ENCODE results near the gene LIMS2. TPM values are rescaled to one million over a fixed set of nuclear protein-coding genes. Genes with fewer than 3 reads are reported as not detected.

Gene LIMS2
- total and polyA plus RNA-seq, 2 experiments from 2014 or later: 1.6 to 3.5 TPM

GRCh38 chr2:127695491-127696472 is 20.5 kb upstream of the LIMS2 start:
- H3K27ac ChIP-seq (ENCODE audit: low read depth): no peak overlapping the region
- peaks cover 13% of the 10 kb centered on the region for H3K36me3 Mint-ChIP-seq (ENCODE audit: low read depth)
- H3K4me3 ChIP-seq: peak overlapping the region; percentile 51
- H3K36me3 ChIP-seq (ENCODE audit: insufficient read depth): 0 out of 2 replicates have a peak, but pooled peaks cover 4% of the 10 kb centered on the region
- H3K4me1 Mint-ChIP-seq: peaks cover 13% of the 10 kb centered on the region
- no peak overlapping the region for H3K27ac Mint-ChIP-seq
- DNase-seq (ENCODE audit: low spot score): peak; percentile 82
- H4K20me1 ChIP-seq (replicated peaks; ENCODE audit: insufficient read depth): no peaks in the 10 kb centered on the region
- peaks cover 7% of the 10 kb centered on the region for H3K4me1 ChIP-seq (ENCODE audit: insufficient read depth)
- TF ChIP-seq CREB1 (CRISPR knock-in tag; IDR thresholded peaks at IDR 0.05; ENCODE audit: low read depth) (0 out of 2 replicates have a peak, but pooled peaks have one; percentile 46), ETS1 (IDR thresholded peaks at IDR 0.05) (no peak), ZNF462 (CRISPR knock-in tag; IDR thresholded peaks at IDR 0.05) (no peak), EZH2phosphoT487 (IDR thresholded peaks at IDR 0.05; ENCODE audit: unreplicated experiment) (no peak), ZNF114 (CRISPR knock-in tag; IDR thresholded peaks at IDR 0.05) (no peak), CTCF (conservative IDR thresholded peaks at IDR 0.05; ENCODE audit: low read depth in 2 of 2) (peak; percentile 62 to 90), JUNB (IDR thresholded peaks at IDR 0.05; ENCODE audit: unreplicated experiment) (no peak)
- peak overlapping the region; percentile 77 for H3K4me2 ChIP-seq
- no peak overlapping the region for H3K4me3 Mint-ChIP-seq
- peak; percentile 82 for ATAC-seq
- H3K27me3 Mint-ChIP-seq (ENCODE audit: insufficient read depth, low read depth, poor library complexity): peaks cover 8% of the 10 kb centered on the region
- H2AFZ ChIP-seq: peak overlapping the region; percentile 90
- peaks cover 18% of the 10 kb centered on the region for H3K9me3 Mint-ChIP-seq
- H3F3A ChIP-seq (replicated peaks; ENCODE audit: low read depth): 0 out of 2 replicates have a peak, but pooled peaks cover 4% of the 10 kb centered on the region
- no peaks in the 10 kb centered on the region for H3K9me2 ChIP-seq (ENCODE audit: insufficient read depth)
- H3K79me2 ChIP-seq (replicated peaks; ENCODE audit: insufficient read depth): no peaks in the 10 kb centered on the region
- peaks cover 5% of the 10 kb centered on the region for H3K27me3 ChIP-seq (ENCODE audit: insufficient read depth)
